ENCODE measurements around the gene CYP27C1. TPM values are rescaled to one million over a fixed set of nuclear protein-coding genes. Genes with fewer than 3 reads are reported as not detected.

Gene CYP27C1
- total RNA-seq, 1 donor from 2014 or later: 8.0 TPM

DNA sequence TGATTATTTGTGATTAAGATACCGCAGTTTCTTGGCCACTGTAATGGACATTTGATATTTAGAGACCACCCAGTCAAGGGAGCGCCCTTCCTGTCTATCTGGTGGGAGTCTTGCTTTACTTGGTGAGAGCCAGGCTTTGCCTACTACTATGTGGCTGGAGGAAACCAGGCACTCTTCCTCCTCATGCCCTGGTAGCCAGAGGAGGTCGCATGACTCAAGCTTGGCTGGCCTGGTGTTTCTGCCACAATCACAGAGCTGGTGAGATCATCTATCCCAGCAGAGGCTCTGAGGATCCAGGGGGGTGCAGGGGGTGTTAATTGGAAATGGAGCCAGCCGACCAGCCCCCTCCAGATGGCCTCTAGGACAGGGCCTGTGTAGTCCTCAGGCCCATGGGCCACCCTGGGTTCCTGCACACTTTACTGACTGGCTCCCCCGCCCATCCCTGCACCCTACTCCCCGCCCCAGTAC is 66.4 kb downstream of the CYP27C1 start:
- H3K9me3 Mint-ChIP-seq (ENCODE audit: low read depth): peaks cover 1% of the 10 kb centered on the region
- no peaks in the 10 kb centered on the region for H3K36me3 Mint-ChIP-seq (ENCODE audit: insufficient read depth)
- TF ChIP-seq, protein P1, sequence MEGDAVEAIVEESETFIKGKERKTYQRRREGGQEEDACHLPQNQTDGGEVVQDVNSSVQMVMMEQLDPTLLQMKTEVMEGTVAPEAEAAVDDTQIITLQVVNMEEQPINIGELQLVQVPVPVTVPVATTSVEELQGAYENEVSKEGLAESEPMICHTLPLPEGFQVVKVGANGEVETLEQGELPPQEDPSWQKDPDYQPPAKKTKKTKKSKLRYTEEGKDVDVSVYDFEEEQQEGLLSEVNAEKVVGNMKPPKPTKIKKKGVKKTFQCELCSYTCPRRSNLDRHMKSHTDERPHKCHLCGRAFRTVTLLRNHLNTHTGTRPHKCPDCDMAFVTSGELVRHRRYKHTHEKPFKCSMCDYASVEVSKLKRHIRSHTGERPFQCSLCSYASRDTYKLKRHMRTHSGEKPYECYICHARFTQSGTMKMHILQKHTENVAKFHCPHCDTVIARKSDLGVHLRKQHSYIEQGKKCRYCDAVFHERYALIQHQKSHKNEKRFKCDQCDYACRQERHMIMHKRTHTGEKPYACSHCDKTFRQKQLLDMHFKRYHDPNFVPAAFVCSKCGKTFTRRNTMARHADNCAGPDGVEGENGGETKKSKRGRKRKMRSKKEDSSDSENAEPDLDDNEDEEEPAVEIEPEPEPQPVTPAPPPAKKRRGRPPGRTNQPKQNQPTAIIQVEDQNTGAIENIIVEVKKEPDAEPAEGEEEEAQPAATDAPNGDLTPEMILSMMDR (IDR thresholded peaks at IDR 0.05; ENCODE audit: unreplicated experiment): no peak
- H3K4me1 Mint-ChIP-seq (ENCODE audit: low read depth): peaks cover 3% of the 10 kb centered on the region
- H3K4me3 Mint-ChIP-seq (ENCODE audit: low read depth): no peak overlapping the region
- no peak overlapping the region for H3K27ac Mint-ChIP-seq
- H3K27me3 Mint-ChIP-seq: no peaks in the 10 kb centered on the region
- DNase-seq (ENCODE audit: low spot score, unreplicated experiment): no peak

DNA sequence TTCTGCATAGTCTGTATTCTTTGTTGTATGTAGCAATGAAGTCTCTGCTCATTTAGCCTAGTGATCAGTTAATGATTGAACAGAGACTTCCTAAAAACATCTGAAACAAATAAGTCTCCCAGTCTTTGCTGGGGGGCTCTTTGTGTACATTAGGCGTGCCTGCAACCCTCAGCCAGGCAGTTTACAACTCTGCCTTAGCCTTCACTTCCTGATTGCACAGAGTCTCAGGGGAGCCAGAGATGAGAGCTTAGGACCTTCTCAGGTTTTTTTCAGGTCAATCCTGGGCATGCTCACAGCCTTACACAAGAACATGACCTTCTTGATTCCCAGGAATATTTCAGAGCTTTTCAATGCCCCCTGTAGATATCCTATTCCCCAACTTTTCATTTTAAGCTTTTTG is 69.1 kb downstream of the CYP27C1 start:
- TF ChIP-seq, protein P1 (IDR thresholded peaks at IDR 0.05; ENCODE audit: unreplicated experiment): no peak
- H3K4me1 Mint-ChIP-seq (ENCODE audit: low read depth): no peaks in the 10 kb centered on the region
- no peaks in the 10 kb centered on the region for H3K27me3 Mint-ChIP-seq

DNA sequence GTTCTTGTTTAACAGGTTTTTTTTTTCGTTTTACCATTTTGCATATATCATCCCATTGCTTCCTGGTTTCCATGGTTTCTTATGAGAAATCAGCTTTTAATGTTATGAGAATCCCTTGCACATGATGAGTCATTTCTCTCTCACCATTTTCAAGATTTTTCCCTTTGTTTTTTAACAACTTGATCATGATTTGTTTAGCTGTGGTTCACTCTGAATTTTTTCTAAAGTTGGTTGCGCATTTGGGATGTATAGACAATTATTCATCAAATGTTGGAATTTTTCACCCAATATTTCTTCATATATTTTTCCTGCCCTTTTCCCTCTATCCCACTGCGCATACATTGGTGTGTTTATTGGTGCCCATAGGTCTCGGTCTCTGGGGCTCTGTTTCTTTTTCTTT is 70.7 kb downstream of the CYP27C1 start:
- Mint-ChIP-seq H3K9me3 (ENCODE audit: low read depth) (peaks cover 4% of the 10 kb centered on the region), H3K4me1 (ENCODE audit: low read depth) (no peaks in the 10 kb centered on the region), H3K4me3 (ENCODE audit: low read depth) (no peak overlapping the region), H3K27ac (no peak overlapping the region), H3K27me3 (no peaks in the 10 kb centered on the region), H3K36me3 (ENCODE audit: insufficient read depth) (no peaks in the 10 kb centered on the region)
- TF ChIP-seq, protein P1 (IDR thresholded peaks at IDR 0.05; ENCODE audit: unreplicated experiment): no peak
- DNase-seq (ENCODE audit: low spot score, unreplicated experiment): no peak

More for the DNA sequence above, 69.1 kb downstream of the CYP27C1 start:
- no peak overlapping the region for H3K4me3 Mint-ChIP-seq (ENCODE audit: low read depth)
- no peak overlapping the region for H3K27ac Mint-ChIP-seq
- peaks cover 4% of the 10 kb centered on the region for H3K9me3 Mint-ChIP-seq (ENCODE audit: low read depth)
- no peaks in the 10 kb centered on the region for H3K36me3 Mint-ChIP-seq (ENCODE audit: insufficient read depth)
- DNase-seq (ENCODE audit: low spot score, unreplicated experiment): no peak

DNA sequence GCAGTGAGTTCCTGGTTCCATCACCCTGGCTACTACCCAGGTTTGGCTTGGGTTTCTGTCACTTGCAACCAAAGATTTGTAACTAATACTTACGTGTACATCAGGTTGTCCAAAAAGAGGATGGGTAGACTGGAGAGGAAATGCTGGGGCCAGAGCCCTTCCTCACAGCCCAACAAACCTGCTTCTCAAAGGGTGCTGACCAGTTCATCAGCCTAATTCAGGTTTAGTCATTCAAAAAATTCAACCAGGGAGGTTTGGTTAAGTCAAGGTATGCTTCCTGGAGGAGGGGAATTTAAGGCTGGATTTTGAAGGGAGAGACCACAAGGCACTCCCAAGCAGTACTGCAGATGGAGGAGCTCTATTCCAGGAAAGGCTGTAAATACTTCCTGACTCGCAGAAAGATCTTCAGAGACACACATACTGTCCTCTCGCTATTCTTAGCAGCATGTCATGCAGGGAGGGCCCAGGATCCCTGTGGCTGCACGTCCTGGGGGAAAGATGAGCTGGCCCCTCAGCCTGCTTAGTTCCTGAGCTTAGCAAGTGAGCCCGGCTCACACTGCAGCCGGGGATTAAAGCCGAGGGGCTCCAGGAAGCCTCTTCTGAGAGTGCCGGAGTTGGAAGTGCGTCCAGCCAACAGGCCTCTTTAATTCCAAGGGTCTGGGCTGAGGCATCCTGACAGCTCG is 73.1 kb downstream of the CYP27C1 start:
- no peaks in the 10 kb centered on the region for H3K36me3 Mint-ChIP-seq (ENCODE audit: insufficient read depth)
- H3K4me3 Mint-ChIP-seq (ENCODE audit: low read depth): no peak overlapping the region
- H3K27me3 Mint-ChIP-seq: no peaks in the 10 kb centered on the region
- DNase-seq (ENCODE audit: low spot score, unreplicated experiment): no peak
- H3K27ac Mint-ChIP-seq: no peak overlapping the region
- no peaks in the 10 kb centered on the region for H3K4me1 Mint-ChIP-seq (ENCODE audit: low read depth)
- TF ChIP-seq, protein P1 (IDR thresholded peaks at IDR 0.05; ENCODE audit: unreplicated experiment): no peak
- peaks cover 4% of the 10 kb centered on the region for H3K9me3 Mint-ChIP-seq (ENCODE audit: low read depth)

DNA sequence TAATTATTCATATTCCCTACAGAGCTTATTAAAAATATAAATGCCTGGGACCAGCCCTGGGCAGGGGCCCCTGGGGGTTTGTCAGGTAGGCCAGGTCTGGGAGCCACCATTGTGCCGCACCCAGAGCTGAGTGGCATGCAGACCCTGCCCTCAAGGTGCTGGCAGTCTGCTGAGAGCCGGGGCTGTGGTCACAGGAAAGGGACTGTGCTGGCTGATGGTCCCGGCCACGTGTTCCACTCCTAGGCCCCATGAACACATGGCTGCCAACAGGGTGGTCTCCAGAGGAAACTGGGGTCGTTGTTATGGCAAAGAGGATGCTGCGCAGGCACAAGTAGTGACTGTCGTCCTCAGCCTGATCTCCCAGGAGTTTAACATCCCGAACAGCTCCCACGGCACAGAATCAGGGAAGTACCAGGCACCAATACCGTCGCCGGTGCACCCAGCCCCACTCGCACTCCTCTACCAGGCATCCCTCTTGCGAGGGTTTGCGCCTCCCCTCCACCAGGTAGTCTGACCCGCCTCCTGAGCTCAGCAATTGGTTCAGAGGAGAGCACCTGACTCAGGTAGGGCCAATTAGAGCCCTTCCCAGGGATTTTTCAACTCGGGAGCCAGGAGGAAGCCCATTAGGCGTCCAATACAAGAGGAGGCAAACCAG is 73.9 kb downstream of the CYP27C1 start:
- Mint-ChIP-seq H3K36me3 (ENCODE audit: insufficient read depth) (no peaks in the 10 kb centered on the region), H3K9me3 (ENCODE audit: low read depth) (peaks cover 4% of the 10 kb centered on the region), H3K27ac (no peak overlapping the region), H3K27me3 (no peaks in the 10 kb centered on the region), H3K4me1 (ENCODE audit: low read depth) (no peaks in the 10 kb centered on the region), H3K4me3 (ENCODE audit: low read depth) (no peak overlapping the region)
- DNase-seq (ENCODE audit: low spot score, unreplicated experiment): no peak
- TF ChIP-seq, protein P1 (IDR thresholded peaks at IDR 0.05; ENCODE audit: unreplicated experiment): no peak

All from progenitor cell of endocrine pancreas (in vitro differentiated cells).